HFF-Myc (cell line): Measurements from ENCODE around the gene CDK15.
"Not testable (repeated sequence)": the region's sequence is repeated elsewhere in the genome, so short reads cannot be mapped to it uniquely, and the experiment has no call there.

ENCODE experiments used
- DNase-seq: peaks from one replicate; pipeline ENCODE4 v3.0.0-alpha.2; 2011; ENCODE audit warnings: low read depth; ENCODE audit errors: extremely low read depth
- H3K4me3 ChIP-seq: replicated peaks from 2 replicates; pipeline ENCODE4 v1.5.1; 2011; ENCODE audit warnings: low read depth, mild to moderate bottlenecking, control low read depth, low read length
- CTCF ChIP-seq: IDR thresholded peaks from 2 replicates; pipeline ENCODE4 v1.5.1; 2012; ENCODE audit warnings: mild to moderate bottlenecking, low read depth, low read length, control low read depth; ENCODE audit errors: missing control alignments

Gene CDK15

DNA sequence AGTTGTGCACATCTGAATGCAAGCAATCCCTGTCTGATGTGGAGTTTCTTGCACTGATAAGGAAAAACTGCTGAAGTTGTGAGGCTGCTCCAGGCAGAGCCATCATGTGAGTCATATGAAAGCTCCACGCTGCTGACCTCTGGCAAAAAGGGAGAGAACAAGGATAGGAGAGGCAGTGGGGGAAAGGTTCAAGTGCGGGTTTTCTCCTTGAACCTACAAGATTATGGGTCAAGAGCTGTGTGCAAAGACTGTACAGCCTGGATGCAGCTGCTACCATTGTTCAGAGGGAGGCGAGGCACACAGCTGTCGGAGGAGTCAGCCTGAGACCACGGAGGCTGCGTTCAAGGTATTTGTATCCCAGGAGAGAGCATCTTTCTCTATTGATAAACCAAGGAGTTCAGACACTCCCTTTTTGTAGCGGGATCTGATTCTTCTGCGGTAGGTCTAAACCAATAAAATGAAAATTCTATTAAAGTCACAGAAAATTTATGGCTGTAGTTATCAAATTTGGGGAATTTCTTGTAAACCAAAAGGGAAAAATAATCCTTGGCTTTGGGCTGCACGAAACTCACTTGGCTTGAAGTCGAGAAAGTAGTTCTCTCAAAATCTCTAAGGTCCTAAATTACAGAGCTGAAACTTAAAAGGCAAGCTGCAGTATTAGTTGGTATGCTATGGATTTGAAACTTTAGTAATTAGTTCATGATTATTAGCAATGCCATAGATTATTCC, at the start of gene CDK15:
Gene CDK15 (plus strand): TSS at position 96 of the 729 bp plus-strand sequence. CDS start 128 bp downstream, at position 224.
- no peak for TF ChIP-seq CTCF
- DNase-seq = no peak

GRCh38 chr2:201758234-201758633, 48.1 kb upstream of the CDK15 start:
- no peak overlapping the region for H3K4me3 ChIP-seq
- no peak for DNase-seq
- no peak for TF ChIP-seq CTCF

More for the DNA sequence above, at the start of gene CDK15:
- H3K4me3 ChIP-seq = peak within 1 kb of the TSS; percentile 21

DNA sequence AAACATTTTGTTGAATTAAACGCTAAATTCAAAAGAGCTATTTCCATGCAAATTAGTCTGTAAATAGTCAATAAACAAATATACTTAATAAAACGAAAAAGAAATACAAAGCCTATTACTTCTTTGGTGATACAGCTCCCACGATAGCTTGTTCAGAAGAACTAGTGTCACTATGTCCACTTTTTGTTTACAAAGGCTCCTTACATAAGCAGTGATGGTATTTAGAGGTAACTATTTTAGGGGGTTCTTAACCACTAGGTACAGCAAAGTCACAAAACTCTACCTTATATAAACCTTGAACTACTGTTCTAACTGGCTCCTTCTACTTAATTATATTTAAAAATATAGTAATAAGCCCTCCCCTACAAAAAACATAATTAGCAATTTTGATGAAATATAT, 47.5 kb upstream of the CDK15 start:
- no peak for DNase-seq
- no peak for TF ChIP-seq CTCF
- H3K4me3 ChIP-seq = no peak overlapping the region

- H3K4me3 ChIP-seq = no peak overlapping the region
- DNase-seq = no peak
- TF ChIP-seq CTCF = no peak
These were observed 46.8 kb upstream of the CDK15 start for GRCh38 chr2:201759567-201759966.

DNA sequence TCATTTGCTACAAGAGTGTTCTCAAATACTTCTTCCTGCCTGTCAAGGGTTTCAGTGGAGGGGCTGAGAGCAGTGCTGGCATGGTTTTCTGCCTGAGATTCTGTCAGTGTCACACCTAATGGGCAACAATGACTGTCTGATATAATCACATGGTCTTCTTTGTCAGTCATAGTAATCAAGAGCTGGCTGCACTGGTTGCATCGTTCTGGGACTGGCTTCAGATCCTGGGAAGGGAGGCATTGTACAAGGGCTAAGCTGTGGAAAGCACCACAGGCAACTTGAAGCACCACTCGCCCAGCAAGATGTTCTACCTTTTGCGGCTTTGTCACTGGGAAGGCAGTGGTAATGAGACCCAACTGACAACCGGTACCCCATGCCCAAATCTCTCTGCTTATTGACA, 45.2 kb upstream of the CDK15 start:
- TF ChIP-seq CTCF = no peak
- no peak for DNase-seq
- no peak overlapping the region for H3K4me3 ChIP-seq

DNA sequence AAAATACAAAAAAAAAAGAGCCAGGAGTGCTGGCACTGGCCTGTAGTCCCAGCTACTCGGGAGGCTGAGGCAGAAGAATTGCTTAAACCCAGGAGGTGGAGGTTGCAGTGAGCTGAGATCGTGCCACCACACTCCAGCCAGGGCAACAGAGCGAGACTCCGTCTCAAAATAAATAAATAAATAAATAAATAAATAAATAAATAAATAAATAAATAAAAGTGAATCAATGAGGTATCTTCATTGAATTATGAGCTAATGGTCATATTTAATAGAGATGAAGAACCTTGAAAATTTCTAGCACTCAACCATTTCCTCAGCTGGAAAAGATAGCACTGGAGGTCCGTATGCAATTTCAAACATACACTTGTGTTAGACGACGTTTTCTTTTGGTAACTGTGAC, 41.9 kb upstream of the CDK15 start:
- DNase-seq, H3K4me3 ChIP-seq: not testable (repeated sequence)

DNA sequence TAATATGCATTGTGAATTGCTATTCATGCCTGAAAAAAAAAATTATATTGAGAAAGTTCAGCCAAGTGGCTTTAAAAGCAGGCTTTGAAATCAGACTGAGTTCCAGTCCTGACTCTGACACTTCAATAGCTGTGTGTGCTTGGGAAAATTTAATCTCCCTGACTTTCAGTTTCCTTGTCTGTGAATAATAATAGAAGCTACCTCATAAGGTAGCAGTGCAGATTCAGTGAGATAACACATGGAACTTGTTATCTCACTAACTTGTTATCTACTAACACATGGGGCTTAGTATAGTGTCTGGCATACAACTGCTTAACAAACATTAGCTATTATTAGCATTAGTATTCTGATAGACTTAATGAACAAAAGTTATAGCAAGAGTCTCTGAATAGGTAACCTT, 40.5 kb upstream of the CDK15 start:
- no peak for TF ChIP-seq CTCF
- H3K4me3 ChIP-seq = no peak overlapping the region
- DNase-seq = no peak
